Muscle layer of colon (tissue), 2 donors: ENCODE results near the gene SLC38A3.

Experiments
- H3K27ac ChIP-seq: one replicate; pipeline ENCODE4 v1.7.0; 2013; ENCODE audit warnings: low read depth, mild to moderate bottlenecking, low read length, moderate library complexity
- H3K27me3 ChIP-seq, 2 donors: one replicate each; pipeline ENCODE4 v1.7.0; 2013; ENCODE audit warnings: low read length in 2 of 2, mild to moderate bottlenecking in 2 of 2; ENCODE audit not compliant: insufficient read depth in 2 of 2, control insufficient read depth in 1 of 2
- H3K36me3 ChIP-seq: one replicate; pipeline ENCODE4 v1.7.0; 2013; ENCODE audit warnings: mild to moderate bottlenecking, low read length; ENCODE audit not compliant: insufficient read depth
- H3K4me1 ChIP-seq: one replicate; pipeline ENCODE4 v1.7.0; 2013; ENCODE audit warnings: mild to moderate bottlenecking, low read length; ENCODE audit not compliant: insufficient read depth
- H3K4me3 ChIP-seq, 2 donors: one replicate each; pipeline ENCODE4 v1.7.0; 2013; ENCODE audit warnings: low read length in 2 of 2, low read depth in 1 of 2, mild to moderate bottlenecking in 1 of 2, moderate library complexity in 1 of 2
- H3K9ac ChIP-seq: one replicate; pipeline ENCODE4 v1.7.0; 2013; ENCODE audit warnings: low read length
- H3K9me3 ChIP-seq: one replicate; pipeline ENCODE4 v1.7.0; 2013; ENCODE audit warnings: mild to moderate bottlenecking, low read length
- donor health status: abdominal sarcoma.
- donor health status: Adenocarcinoma of cecum.

The SLC38A3 gene

GRCh38 chr3:50169858-50170257 lies 35.2 kb upstream of the SLC38A3 start:
- Histone ChIP-seq H3K9ac (no peak overlapping the region), H3K4me1 (peaks cover 50% of the 10 kb centered on the region)

GRCh38 chr3:50170689-50171088 lies 34.4 kb upstream of the SLC38A3 start:
- no peak overlapping the region for H3K27ac ChIP-seq
- no peak overlapping the region for H3K9ac ChIP-seq
- H3K9me3 ChIP-seq = no peaks in the 10 kb centered on the region
- H3K36me3 ChIP-seq = peaks cover 12% of the 10 kb centered on the region
- H3K4me3 ChIP-seq = no peak overlapping the region
- peaks cover 42% of the 10 kb centered on the region for H3K4me1 ChIP-seq
- no peaks in the 10 kb centered on the region for H3K27me3 ChIP-seq

More at GRCh38 chr3:50169858-50170257, 35.2 kb upstream of the SLC38A3 start:
- Histone ChIP-seq H3K4me3 (no peak overlapping the region), H3K9me3 (no peaks in the 10 kb centered on the region), H3K36me3 (peaks cover 7% of the 10 kb centered on the region), H3K27ac (no peak overlapping the region), H3K27me3 (no peaks in the 10 kb centered on the region)

GRCh38 chr3:50171540-50172301 lies 33.4 kb upstream of the SLC38A3 start:
- H3K27me3 ChIP-seq = no peaks in the 10 kb centered on the region
- no peak overlapping the region for H3K4me3 ChIP-seq
- H3K9ac ChIP-seq = no peak overlapping the region
- H3K36me3 ChIP-seq = peaks cover 12% of the 10 kb centered on the region
- no peaks in the 10 kb centered on the region for H3K9me3 ChIP-seq
- H3K4me1 ChIP-seq = peaks cover 31% of the 10 kb centered on the region
- H3K27ac ChIP-seq = no peak overlapping the region

- Histone ChIP-seq H3K27ac (no peak overlapping the region), H3K4me3 (no peak overlapping the region), H3K36me3 (peaks cover 17% of the 10 kb centered on the region), H3K4me1 (peaks cover 23% of the 10 kb centered on the region), H3K9ac (no peak overlapping the region), H3K27me3 (no peaks in the 10 kb centered on the region), H3K9me3 (no peaks in the 10 kb centered on the region)
Measured at GRCh38 chr3:50172626-50173220, 32.3 kb upstream of the SLC38A3 start.

- Histone ChIP-seq H3K4me1 (peaks cover 11% of the 10 kb centered on the region), H3K9ac (no peak overlapping the region), H3K4me3 (no peak overlapping the region), H3K27ac (no peak overlapping the region), H3K9me3 (no peaks in the 10 kb centered on the region), H3K27me3 (no peaks in the 10 kb centered on the region), H3K36me3 (peaks cover 17% of the 10 kb centered on the region)
Measured at GRCh38 chr3:50173685-50174516, 31.2 kb upstream of the SLC38A3 start.

- Histone ChIP-seq H3K36me3 (peaks cover 17% of the 10 kb centered on the region), H3K4me1 (peaks cover 9% of the 10 kb centered on the region), H3K27ac (no peak overlapping the region), H3K9ac (no peak overlapping the region), H3K27me3 (no peaks in the 10 kb centered on the region), H3K9me3 (no peaks in the 10 kb centered on the region), H3K4me3 (no peak overlapping the region)
Measured at GRCh38 chr3:50174517-50174895, 30.6 kb upstream of the SLC38A3 start.

GRCh38 chr3:50174947-50175524 lies 30.0 kb upstream of the SLC38A3 start:
- H3K4me1 ChIP-seq = peaks cover 9% of the 10 kb centered on the region
- H3K36me3 ChIP-seq = peaks cover 17% of the 10 kb centered on the region
- H3K4me3 ChIP-seq = no peak overlapping the region
- H3K9ac ChIP-seq = no peak overlapping the region
- H3K27me3 ChIP-seq = no peaks in the 10 kb centered on the region
- no peaks in the 10 kb centered on the region for H3K9me3 ChIP-seq
- H3K27ac ChIP-seq = no peak overlapping the region

GRCh38 chr3:50177346-50177745 lies 27.7 kb upstream of the SLC38A3 start:
- H3K36me3 ChIP-seq = peaks cover 20% of the 10 kb centered on the region
- no peak overlapping the region for H3K9ac ChIP-seq
- H3K27me3 ChIP-seq = no peaks in the 10 kb centered on the region
- H3K27ac ChIP-seq = no peak overlapping the region
- no peak overlapping the region for H3K4me3 ChIP-seq
- no peaks in the 10 kb centered on the region for H3K9me3 ChIP-seq
- peaks cover 6% of the 10 kb centered on the region for H3K4me1 ChIP-seq

GRCh38 chr3:50179710-50180109 lies 25.4 kb upstream of the SLC38A3 start:
- H3K9ac ChIP-seq = no peak overlapping the region

GRCh38 chr3:50181985-50182384 lies 23.1 kb upstream of the SLC38A3 start:
- Histone ChIP-seq H3K9ac (no peak overlapping the region), H3K9me3 (no peaks in the 10 kb centered on the region), H3K4me1 (no peaks in the 10 kb centered on the region), H3K27me3 (no peaks in the 10 kb centered on the region), H3K4me3 (no peak overlapping the region), H3K27ac (no peak overlapping the region), H3K36me3 (peaks cover 13% of the 10 kb centered on the region)

More at GRCh38 chr3:50179710-50180109, 25.4 kb upstream of the SLC38A3 start:
- H3K27me3 ChIP-seq = no peaks in the 10 kb centered on the region
- no peaks in the 10 kb centered on the region for H3K4me1 ChIP-seq
- peaks cover 18% of the 10 kb centered on the region for H3K36me3 ChIP-seq
- H3K9me3 ChIP-seq = no peaks in the 10 kb centered on the region
- no peak overlapping the region for H3K27ac ChIP-seq
- no peak overlapping the region for H3K4me3 ChIP-seq

- Histone ChIP-seq H3K9me3 (no peaks in the 10 kb centered on the region), H3K36me3 (peaks cover 11% of the 10 kb centered on the region), H3K4me3 (no peak overlapping the region), H3K27me3 (no peaks in the 10 kb centered on the region), H3K27ac (no peak overlapping the region), H3K9ac (no peak overlapping the region), H3K4me1 (no peaks in the 10 kb centered on the region)
Measured at GRCh38 chr3:50182533-50183099, 22.5 kb upstream of the SLC38A3 start.
